GM06990 (cell line): ENCODE measurements around the gene JAZF1.

ENCODE experiments used
- DNase-seq: peaks from one replicate; pipeline ENCODE4 v3.0.0-alpha.2; 2011; ENCODE audit not compliant: insufficient read length; ENCODE audit errors: extremely low read depth
- H3K27me3 ChIP-seq: replicated peaks from 2 replicates; pipeline ENCODE4 v1.6.0; 2011; ENCODE audit warnings: low read length; ENCODE audit not compliant: control insufficient read depth, insufficient read depth
- H3K36me3 ChIP-seq: 2 replicates; pipeline ENCODE4 v1.5.1; 2011; ENCODE audit warnings: low read length; ENCODE audit not compliant: control insufficient read depth, insufficient read depth
- H3K4me3 ChIP-seq: replicated peaks from 2 replicates; pipeline ENCODE4 v1.5.1; 2011; ENCODE audit warnings: low read depth, mild to moderate bottlenecking, control low read depth, low read length
- TF ChIP-seq, protein P1 (sequence below): IDR thresholded peaks from 2 replicates; pipeline ENCODE4 v1.5.1; 2011; ENCODE audit warnings: low read length, control low read depth, mild to moderate bottlenecking, inconsistent platforms; ENCODE audit not compliant: insufficient read depth, poor library complexity, severe bottlenecking

JAZF1 gene

DNA sequence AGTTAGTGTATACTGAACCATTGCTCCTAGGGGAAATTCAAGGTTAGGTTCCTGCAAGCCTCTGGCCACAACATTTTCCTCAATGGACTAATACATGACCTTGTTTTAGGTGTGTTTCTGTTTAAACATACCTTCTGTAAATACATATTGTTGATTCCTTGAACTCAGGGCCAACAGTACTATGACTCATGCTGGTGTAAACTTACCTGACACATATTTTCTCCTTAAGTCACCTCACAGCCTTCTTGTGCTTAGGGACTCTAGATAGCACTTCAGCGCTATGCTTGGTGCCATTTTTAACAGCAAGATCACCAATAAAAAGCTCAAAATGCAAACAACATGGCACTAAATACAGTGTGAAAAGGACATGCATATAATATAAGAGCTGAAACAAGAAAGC is 264.2 kb downstream of the JAZF1 start:
- Histone ChIP-seq H3K4me3 (no peak overlapping the region), H3K36me3 (no peaks in the 10 kb centered on the region), H3K27me3 (no peaks in the 10 kb centered on the region)
- TF ChIP-seq, protein P1, sequence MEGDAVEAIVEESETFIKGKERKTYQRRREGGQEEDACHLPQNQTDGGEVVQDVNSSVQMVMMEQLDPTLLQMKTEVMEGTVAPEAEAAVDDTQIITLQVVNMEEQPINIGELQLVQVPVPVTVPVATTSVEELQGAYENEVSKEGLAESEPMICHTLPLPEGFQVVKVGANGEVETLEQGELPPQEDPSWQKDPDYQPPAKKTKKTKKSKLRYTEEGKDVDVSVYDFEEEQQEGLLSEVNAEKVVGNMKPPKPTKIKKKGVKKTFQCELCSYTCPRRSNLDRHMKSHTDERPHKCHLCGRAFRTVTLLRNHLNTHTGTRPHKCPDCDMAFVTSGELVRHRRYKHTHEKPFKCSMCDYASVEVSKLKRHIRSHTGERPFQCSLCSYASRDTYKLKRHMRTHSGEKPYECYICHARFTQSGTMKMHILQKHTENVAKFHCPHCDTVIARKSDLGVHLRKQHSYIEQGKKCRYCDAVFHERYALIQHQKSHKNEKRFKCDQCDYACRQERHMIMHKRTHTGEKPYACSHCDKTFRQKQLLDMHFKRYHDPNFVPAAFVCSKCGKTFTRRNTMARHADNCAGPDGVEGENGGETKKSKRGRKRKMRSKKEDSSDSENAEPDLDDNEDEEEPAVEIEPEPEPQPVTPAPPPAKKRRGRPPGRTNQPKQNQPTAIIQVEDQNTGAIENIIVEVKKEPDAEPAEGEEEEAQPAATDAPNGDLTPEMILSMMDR = no peak
- DNase-seq = no peak

DNA sequence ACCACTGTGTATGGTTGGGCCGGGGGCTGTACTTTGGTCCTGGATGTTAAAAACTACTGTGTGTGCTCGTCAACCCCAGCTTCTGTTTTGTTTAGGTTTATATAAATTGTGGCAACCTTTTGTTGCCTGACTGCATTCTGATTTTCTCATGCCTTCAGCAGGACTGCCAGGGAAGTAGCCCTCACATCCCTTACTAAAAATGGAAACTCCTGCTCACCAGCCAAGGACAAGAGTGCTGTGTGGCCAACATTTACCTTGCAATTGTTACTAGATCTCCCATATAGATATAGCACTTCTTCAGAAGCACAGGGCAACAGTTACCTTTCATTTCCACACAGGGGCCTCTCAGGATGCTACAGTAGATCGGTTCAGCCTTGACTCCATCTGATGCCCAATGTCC is 266.2 kb downstream of the JAZF1 start:
- no peak overlapping the region for H3K4me3 ChIP-seq
- TF ChIP-seq, protein P1 = no peak
- H3K36me3 ChIP-seq = no peaks in the 10 kb centered on the region
- H3K27me3 ChIP-seq = no peaks in the 10 kb centered on the region
- DNase-seq = no peak

DNA sequence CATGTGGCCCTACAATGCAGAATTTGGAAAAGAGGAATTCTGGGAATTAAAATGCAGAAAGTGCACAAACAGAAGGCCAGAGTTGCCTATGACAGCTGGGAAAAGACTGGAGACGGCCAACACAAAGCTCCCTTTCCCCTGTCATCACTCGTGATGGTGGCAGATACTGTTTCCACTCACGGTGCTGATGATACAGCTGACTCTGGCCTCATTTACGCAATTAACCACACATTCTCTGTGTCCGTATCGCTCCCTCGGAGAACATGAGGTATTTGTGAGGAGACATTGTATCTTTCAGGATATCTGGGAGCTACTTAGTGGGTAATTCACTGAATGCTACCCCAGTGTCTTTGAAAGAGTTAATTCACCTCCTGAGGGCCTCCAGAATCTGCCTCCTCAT is 267.8 kb downstream of the JAZF1 start:
- TF ChIP-seq, protein P1 = no peak
- DNase-seq = no peak
- Histone ChIP-seq H3K4me3 (no peak overlapping the region), H3K36me3 (no peaks in the 10 kb centered on the region), H3K27me3 (no peaks in the 10 kb centered on the region)

DNA sequence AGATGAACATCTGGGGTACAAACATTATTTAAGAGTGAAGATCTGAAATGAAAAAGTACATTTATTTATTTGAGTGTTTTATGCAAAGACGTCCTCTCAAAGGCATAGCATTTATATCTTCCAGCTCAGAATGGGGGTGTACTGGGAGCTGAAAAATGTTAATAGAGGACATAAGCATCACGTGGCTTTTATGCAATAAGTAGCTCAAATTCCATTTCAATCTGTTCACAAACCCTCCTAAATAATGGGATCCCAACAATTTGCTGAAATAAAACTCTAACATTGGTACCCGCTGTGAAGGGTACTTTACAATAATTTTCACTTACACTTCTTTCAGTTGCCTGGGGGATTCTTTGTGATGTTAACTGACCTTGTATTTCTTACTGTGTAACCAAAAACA is 268.7 kb downstream of the JAZF1 start:
- Histone ChIP-seq H3K4me3 (no peak overlapping the region), H3K36me3 (no peaks in the 10 kb centered on the region), H3K27me3 (no peaks in the 10 kb centered on the region)
- DNase-seq = no peak
- TF ChIP-seq, protein P1 = no peak

DNA sequence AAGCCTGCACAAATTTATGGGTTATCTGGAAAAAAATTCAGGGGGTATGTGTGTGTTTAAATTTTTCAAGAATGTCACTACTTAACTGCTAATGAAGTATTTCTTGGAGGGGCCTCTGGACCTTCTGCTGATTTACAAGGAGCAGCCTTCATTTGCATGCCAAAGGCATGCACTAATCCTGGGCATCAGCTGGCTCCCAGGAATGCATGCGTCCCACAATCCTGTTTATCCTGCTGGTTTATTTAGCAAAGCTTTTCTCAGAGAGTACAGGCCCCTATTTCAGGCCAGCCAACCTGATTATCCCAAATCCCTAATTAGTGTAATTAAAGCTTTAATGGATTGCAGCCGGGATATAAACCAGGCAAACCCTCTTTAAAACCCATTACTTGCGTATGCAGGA is 270.3 kb downstream of the JAZF1 start:
- TF ChIP-seq, protein P1 = no peak
- Histone ChIP-seq H3K36me3 (no peaks in the 10 kb centered on the region), H3K27me3 (no peaks in the 10 kb centered on the region), H3K4me3 (no peak overlapping the region)
- no peak for DNase-seq

DNA sequence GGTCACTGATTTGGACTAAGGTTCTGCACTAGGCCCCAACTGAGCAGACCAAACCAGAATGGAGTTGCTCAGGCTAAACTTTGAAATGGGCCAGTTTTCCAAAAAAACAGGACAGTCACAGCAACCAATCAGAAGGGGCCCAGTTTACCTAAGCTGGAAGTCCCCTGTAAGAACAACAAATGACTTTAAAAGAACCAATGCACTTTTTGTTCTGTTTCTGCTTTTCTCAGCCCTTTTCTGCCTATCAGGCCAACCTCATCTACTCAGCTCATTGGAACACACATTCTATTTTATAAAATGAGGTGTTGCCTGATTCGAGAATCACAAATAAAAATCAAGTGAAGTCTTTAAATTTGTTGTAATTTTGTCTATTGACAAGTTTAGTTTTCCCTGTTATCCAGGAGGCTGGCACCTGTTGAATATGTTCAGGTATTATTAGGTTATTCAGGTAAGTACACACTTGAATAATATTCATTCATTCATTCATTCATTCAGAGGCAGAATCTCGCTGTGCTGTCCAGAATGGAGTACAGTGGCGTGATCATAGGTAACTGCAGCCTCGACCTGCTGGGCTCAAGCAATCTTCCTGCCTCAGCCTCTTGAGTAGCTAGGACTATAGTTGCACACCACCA is 271.9 kb downstream of the JAZF1 start:
- TF ChIP-seq, protein P1 = no peak
- Histone ChIP-seq H3K27me3 (no peaks in the 10 kb centered on the region), H3K4me3 (no peak overlapping the region), H3K36me3 (no peaks in the 10 kb centered on the region)
- no peak for DNase-seq
